Activated CD8-positive, alpha-beta memory T cell treated with anti-CD3 and anti-CD28 coated beads for 36 hours (primary cell): ENCODE results near the gene NCAM1. TPM values are rescaled to one million over a fixed set of nuclear protein-coding genes. Genes with fewer than 3 reads are reported as not detected.

Experiments
- CTCF ChIA-PET: fragments of 350-600 bp; sonication (Branson Sonifier 250); formaldehyde crosslinking; loops from one replicate; lab custom pipeline; 2021; ENCODE audit warnings: antibody characterized with exemption; lab: Charles Lee
- POLR2A ChIA-PET: fragments of 350-600 bp; sonication (Branson Sonifier 250); formaldehyde crosslinking; loops from one replicate; lab custom pipeline; 2021; ENCODE audit warnings: antibody characterized with exemption; lab: Charles Lee
- total RNA-seq, 2 experiments: library from RNA; stranded (reverse); gene quantifications; one replicate each; pipeline ENCODE4 v1.2.3, GENCODE V29; 2021

NCAM1 gene
- total RNA-seq, 2 experiments from 2014 or later, result 0.11 TPM; not detected in 1

DNA sequence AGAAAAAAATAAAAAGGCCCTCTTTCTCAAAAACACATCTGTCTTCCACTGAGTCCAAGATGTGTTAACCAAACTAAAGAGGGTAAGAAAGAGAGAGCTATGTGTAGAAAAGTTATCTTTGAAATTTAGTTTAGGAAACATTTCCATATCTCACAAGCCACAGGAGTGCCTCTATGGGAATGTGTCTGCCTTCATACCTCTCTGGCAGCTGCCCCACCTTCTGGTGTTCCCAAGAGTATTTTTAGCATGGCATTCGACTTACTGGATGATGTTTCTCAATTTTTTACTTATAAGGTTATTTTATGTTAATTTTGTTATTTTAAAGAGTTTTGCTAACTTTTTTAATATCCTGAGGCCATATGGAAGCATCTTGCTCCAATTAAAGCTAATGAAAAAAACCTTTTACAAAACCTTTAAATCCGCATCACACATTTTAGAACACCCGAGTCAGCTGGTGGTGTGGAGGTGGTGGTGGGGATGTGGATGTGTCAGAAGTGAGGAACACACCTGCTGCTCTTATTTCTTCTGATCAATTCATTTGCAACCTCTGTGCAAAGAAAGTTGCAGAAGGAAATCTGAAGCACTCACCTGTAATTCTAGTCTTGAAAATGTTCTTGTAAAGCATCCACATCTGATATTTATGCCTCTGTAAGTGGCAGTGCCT is 112.2 kb downstream of the NCAM1 start:
- ChIA-PET CTCF (no interaction called here), POLR2A (no interaction called here)

- ChIA-PET POLR2A (no interaction called here), CTCF (no interaction called here)
These were observed 114.4 kb downstream of the NCAM1 start for GRCh38 chr11:113075586-113076095.

DNA sequence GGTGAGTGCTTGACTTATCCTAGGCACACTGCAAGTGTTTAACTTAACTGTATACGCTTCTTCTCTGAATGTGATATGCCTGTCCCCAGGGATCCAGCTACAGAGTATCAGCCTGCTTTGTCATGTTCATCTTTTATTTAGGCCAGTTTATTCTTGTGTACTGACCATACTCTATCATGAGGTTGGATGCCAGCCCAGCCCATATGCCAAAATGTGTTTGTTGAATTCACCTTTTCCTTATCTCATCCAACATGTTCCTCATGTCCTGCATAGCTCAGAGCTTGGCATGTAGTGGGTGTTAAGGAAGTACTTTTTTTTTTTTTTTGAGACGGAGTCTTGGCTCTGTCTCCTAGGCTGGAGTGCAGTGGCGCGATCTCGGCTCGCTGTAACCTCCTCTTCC is 116.2 kb downstream of the NCAM1 start:
- CTCF ChIA-PET, result no interaction called here

DNA sequence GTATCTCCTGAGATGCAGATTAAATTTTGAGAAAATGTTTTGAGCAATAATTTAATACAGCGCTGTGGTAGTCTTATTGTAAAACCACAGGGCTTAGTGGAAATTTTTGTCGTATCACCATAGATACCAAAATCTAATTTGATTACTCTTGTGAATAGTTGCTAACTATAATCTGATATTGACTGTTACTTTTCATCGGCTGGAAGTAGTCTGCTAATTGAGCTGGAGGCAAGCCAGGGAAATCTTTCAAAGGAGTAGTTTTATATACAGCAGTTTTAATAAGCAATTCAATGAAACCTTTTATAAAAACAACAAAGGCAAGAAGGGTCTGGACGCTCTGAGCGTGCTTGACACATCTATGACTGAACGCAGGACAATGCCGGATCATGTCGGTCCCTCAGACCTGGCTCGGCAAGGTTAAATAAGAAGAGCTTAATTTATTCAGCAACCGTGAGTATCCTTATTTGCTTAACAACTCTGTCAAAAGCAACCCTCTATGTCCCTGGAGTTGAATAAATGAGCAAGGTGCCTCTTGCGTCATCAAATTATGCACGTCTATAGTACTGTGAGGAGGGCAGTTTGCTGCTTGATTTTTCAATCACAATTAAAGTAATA is 121.2 kb downstream of the NCAM1 start:
- POLR2A ChIA-PET, result no interaction called here
- CTCF ChIA-PET, result no interaction called here

More for the DNA sequence above, 116.2 kb downstream of the NCAM1 start:
- POLR2A ChIA-PET, result no interaction called here

DNA sequence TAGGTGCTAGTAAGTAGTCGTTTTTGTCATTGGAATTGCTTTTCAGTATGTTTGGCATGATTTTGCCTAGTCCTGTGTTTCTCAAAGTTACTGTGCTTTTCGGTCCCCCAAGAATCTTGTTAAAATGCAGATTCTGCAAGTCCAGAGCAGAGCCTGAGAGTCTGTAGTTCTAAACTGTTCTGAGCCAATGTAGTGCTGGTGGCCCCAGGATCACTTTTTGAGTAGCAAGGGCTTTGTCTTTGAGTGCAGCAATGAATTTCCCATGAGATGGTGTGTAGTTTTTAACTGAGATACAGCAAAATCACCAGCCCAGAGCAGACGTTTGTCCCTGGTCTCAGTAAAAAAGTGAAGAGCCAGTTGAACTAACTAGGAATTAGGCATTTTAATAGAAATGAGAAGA is 122.4 kb downstream of the NCAM1 start:
- POLR2A ChIA-PET, result no interaction called here
- CTCF ChIA-PET, result no interaction called here

DNA sequence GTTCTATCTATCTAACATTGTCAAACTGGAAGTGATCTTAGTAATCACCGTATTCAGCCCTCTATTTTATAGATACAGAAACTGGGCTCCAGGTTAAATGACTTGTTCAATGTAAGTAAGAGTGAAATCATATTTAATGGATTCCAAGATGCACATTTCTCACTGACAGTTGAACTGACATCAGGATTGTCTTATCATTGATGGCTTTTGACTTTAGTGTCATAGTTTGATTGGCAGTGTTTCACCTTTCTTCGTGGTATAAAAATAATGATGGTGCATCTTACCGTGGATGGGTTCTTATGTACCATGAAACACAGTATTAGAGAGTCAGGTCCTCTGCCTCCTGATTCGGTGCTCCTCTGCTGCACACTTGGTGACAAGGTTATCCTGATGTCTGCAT is 123.1 kb downstream of the NCAM1 start:
- CTCF ChIA-PET, result no interaction called here
- POLR2A ChIA-PET, result no interaction called here

- POLR2A ChIA-PET, result no interaction called here
- CTCF ChIA-PET, result no interaction called here
These were observed 124.2 kb downstream of the NCAM1 start for GRCh38 chr11:113085446-113085845.

GRCh38 chr11:113087706-113088105 is 126.5 kb downstream of the NCAM1 start:
- CTCF ChIA-PET, result no interaction called here
- POLR2A ChIA-PET, result no interaction called here

DNA sequence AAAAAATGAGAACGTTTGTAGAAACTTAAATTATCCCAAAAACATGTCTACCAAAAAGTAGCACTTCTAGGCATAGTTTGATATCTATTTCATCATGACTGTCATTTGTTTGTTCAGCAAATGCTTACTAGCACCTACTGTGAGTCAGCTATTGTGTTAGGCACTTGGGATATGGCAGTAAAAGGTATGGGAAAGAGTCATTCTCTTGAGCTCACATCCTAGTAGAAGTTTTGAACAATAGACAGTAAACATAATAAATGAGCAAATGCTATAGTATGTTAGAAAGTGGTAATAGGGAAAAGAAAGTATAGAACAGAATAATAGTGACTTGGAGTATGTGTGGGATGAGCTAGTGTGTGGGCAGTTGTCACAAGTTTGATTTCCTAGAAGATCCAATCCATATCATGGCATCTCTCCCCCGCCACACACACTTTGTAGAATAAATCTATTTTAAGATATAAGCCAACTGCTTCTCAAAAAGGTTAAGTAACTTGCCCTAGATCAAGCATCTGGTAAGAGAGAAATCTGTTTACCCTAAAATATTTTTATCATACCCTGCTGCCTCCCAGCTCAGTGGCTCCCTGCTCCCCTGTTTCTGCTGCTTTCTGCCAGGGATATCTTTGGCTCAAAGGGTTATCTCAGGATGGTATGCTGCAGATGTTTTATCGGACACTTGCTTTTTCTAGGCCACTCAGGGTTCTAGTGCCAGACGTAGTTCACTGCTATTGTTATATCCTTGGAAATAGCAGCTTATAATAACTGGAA is 129.7 kb downstream of the NCAM1 start:
- ChIA-PET POLR2A (no interaction called here), CTCF (no interaction called here)

DNA sequence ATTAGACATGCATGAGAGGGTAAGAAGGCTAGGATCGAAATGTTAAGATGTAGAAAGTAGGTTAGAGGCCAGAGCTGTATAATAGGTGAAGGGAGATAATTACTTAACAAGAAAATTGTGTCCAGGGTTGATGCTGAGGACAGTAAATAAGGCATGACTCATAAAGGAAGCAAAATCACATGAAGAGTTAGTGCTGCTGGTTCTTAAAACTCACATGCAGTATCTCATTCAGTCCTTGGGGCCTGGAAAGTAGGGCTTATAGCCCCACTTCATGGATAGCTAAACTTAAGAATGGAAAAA is 130.2 kb downstream of the NCAM1 start:
- ChIA-PET CTCF (no interaction called here), POLR2A (no interaction called here)

- ChIA-PET CTCF (no interaction called here), POLR2A (no interaction called here)
These were observed 135.4 kb downstream of the NCAM1 start for GRCh38 chr11:113096648-113097047.

DNA sequence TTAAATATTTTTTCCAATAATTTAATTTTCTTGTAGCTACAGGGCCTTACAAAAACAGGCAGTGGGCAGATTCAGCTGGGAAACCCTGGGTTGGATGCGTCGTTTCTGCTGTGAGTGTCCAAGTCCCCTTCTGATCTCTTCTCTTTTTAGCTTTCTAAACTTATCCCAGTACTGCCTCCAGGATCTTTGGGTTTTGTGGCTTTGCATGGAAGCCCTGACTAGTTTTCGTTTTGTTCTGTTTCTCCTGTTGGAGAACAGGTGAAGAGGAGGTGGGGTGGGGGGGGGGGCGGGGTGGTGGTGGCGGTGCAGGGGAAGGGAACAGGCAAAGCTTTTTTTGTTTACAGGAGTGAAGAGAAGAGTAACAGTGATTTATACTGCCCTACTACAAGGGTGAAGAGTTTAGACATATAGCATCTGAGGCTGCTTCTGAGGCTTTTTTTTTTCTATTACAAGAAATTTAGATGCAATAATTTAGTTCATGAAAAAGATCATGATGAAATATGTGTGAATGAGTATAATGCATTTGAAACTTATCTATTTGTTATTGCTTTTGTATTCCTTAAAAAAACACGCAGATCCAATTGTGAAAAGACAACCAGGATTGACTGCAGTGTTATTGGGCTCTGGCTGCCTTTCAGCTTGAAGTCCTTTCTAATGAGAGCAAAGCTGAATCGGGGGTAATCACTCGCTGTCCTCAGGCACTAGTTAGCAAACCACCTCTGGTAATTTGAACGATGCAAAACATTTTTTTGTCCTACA is 142.9 kb downstream of the NCAM1 start:
- POLR2A ChIA-PET, result no interaction called here
- CTCF ChIA-PET, result no interaction called here

DNA sequence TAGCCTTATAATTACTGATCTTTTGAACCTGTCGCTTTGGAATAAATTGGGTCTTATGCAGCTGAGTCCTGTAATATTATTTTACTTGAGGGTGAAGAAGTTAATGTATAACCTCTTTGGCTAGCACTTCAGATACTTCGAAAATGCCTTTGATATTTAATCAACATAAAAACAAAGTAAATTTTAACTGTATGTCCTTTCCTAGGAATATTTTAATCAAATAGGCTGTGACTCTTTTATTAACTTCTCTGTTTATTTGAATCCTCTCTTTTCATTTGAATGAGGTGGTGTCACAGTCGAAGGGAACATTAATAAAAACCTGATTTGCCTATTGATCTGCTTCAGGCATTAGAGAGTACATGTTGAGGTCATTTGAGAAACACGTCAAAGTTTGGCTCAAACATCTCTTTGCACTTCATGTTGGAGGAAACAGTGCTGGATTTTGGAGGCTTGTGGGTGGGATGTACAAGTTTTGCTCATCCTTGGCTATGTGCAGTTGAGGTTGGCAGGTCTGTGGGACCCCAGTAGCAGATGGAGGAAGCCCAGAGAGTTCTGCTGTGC is 143.6 kb downstream of the NCAM1 start:
- CTCF ChIA-PET, result no interaction called here
- POLR2A ChIA-PET, result no interaction called here

DNA sequence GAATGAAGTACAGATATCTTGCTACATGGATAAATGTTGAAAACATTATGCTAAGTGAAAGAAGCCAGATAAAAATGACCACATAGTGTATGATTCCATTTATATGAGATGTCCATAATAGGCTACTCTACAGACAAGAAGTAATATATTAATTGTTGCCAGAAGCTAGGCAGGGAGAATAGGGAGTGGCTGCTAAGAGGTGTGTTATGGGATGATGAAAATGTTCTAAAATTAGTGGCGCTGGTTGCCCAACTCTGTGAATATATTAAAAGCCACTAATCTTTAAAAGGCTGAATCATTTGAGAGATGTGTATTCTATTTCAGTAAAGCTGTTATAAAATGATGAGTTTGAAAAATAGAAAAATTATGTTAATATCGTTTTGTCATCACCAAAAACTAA is 144.4 kb downstream of the NCAM1 start:
- POLR2A ChIA-PET, result no interaction called here
- CTCF ChIA-PET, result no interaction called here

DNA sequence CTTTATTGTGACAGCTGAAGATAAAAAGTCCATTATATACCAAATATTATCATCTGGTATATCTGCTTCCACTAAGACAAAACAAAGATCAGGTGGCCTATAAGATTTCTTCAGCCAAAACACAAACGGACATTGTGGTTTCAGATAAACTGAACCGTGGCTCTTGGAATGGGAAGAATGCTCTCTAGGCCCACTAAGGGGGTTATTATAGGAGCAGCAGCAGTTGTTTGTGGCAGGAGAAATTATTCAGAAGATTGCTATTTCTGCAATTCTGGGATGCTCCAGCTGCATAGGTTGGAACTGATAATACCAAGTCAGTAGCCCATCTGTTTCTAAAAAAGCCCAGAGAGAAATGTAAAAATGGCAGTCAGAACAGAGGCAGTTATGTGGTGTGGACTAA is 145.3 kb downstream of the NCAM1 start:
- ChIA-PET CTCF (no interaction called here), POLR2A (no interaction called here)

DNA sequence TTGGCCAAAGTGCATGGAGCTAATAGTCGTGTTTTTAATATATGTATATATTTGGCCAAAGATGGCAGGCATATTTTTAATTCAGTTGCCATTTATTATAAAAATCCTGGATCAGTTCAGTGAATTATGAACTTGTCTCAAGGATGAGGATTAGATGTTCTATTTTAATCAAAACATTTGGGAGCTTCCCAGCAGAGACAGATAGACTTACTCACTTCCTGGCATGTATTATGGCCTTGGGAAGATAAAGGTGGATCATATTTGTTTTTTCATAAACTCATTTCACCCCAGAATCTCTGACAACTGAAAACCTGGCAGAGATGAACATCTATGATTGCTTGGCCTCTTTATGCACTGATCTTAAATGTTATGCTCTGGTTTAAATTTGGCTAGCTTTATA is 148.8 kb downstream of the NCAM1 start:
- CTCF ChIA-PET, result no interaction called here
- POLR2A ChIA-PET, result no interaction called here

DNA sequence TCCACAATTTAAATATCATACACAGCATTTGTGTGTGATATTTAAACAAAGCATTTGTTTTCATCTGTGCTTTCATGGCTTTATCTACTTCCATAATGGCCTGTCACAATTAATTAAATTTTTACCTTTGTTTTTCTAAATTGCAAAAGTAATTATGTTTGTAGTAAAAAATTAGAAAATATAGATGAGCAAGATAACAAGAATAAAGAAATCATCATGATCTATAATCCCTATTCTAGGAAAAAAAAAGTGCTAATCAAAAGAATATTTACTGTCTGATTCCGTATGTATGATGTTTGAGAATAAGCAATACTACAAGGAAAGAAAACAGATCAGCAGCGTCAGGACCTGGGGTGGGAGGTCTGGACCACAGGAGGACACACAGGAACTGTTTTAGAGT is 149.9 kb downstream of the NCAM1 start:
- ChIA-PET CTCF (no interaction called here), POLR2A (no interaction called here)

DNA sequence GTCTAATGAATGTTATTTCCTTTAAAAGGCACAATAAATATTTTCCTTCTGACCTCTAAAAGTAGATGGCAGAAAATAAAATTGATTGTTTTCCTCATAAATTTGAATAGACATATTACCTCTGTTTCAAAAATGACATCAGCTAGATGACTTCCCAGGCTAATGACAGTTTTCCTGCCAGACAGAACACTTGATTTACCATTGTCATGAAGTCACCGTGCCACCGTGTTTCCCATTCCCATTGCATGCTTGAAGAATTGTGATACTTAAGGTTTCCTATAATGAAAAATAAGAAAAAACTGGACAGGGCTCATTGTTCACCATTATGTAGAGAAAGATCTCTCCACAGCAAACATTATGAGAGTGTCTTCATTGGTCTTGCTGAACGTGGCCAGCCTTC is 151.1 kb downstream of the NCAM1 start:
- ChIA-PET CTCF (no interaction called here), POLR2A (no interaction called here)

GRCh38 chr11:113113801-113114704 is 152.8 kb downstream of the NCAM1 start:
- CTCF ChIA-PET, result no interaction called here
- POLR2A ChIA-PET, result no interaction called here
